GM12873 (cell line): Measurements from ENCODE around the gene TRAF3.

Experiments used
- CTCF ChIP-seq: IDR thresholded peaks from 2 replicates; pipeline ENCODE4 v1.5.1; 2012; ENCODE audit warnings: low read depth, mild to moderate bottlenecking, moderate library complexity, low read length, control low read depth; ENCODE audit not compliant: insufficient read depth; ENCODE audit errors: missing control alignments

The TRAF3 gene

GRCh38 chr14:102943979-102944378 lies 166.7 kb downstream of the TRAF3 start:
- no peak for TF ChIP-seq CTCF

GRCh38 chr14:102944448-102945330 lies 167.4 kb downstream of the TRAF3 start:
- TF ChIP-seq CTCF, result no peak

GRCh38 chr14:102945346-102946130 lies 168.3 kb downstream of the TRAF3 start:
- TF ChIP-seq CTCF, result no peak

- TF ChIP-seq CTCF, result no peak
Observed at GRCh38 chr14:102947321-102948103, 170.3 kb downstream of the TRAF3 start.

GRCh38 chr14:102948698-102949061 lies 171.4 kb downstream of the TRAF3 start:
- TF ChIP-seq CTCF, result no peak

GRCh38 chr14:102949062-102949800 lies 172.0 kb downstream of the TRAF3 start:
- TF ChIP-seq CTCF, result no peak
